DMS 273 (cell line): ENCODE results near the gene NOSIP.
"Not testable (repeated sequence)": the region's sequence is repeated elsewhere in the genome, so short reads cannot be mapped to it uniquely, and the experiment has no call there.

ENCODE experiments used
- DNase-seq: peaks from one replicate; lab custom pipeline; 2025; ENCODE audit not compliant: unreplicated experiment; lab: John Stamatoyannopoulos, UW

The NOSIP gene, protein sequence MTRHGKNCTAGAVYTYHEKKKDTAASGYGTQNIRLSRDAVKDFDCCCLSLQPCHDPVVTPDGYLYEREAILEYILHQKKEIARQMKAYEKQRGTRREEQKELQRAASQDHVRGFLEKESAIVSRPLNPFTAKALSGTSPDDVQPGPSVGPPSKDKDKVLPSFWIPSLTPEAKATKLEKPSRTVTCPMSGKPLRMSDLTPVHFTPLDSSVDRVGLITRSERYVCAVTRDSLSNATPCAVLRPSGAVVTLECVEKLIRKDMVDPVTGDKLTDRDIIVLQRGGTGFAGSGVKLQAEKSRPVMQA

DNA sequence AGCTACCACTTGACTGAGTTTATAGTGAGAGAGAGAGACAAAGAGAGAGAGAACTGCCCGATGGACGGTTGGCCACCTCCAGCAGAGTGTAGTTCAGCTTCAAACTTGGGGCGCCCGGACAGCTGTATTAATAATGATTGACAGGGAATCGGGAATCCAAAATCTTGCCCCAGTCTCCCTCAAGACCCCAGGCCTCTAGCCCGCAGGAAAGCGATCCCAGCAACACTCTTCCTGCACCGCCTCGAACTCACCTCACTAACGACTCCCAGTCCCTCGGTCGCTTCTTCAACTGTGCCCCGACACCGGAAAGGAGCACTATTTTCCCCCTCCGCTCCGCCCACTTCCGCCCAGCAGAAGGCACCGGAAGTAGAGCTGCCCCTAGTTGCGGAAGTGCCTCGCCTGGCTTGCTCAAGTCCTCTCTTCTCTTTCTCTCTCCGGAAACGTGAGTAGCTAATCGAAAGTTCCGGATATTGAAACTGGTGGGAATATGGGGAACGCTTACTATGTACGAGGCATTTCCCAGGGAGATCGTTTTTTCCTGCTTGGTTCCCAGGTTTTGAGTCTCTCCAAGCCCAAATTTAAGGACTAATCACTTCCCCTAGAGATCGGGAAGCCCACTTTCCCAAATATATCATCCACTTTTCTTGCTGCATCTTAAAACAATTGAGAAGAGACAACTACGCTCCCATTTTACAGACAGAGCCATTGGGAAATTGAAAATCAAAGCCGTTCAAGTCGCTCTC lies at the start of gene NOSIP:
Gene NOSIP, minus strand, starts transcription at position 293 of the 743 bp plus-strand sequence. CDS start 19,865 bp downstream, outside the sequence.
- peak; percentile 99 for DNase-seq

DNA sequence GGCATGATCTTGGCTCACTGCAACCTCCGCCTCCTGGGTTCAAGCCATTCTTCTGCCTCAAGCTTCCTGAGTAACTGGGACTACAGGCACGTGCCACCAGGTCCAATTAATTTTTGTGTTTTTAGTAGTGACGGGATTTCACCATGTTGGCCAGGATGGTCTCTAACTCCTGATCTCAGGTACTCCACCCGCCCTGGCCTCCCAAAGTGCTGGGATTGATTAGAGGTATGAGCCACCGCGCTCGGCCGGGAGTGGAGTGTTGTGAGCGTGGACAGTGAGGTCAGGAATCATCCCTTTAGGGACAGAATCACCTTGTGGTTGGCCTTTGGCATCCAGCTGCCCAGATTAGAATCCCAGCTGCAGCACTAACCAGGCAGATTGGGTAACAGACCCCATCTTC lies 49.3 kb upstream of the NOSIP start:
- no peak for DNase-seq

DNA sequence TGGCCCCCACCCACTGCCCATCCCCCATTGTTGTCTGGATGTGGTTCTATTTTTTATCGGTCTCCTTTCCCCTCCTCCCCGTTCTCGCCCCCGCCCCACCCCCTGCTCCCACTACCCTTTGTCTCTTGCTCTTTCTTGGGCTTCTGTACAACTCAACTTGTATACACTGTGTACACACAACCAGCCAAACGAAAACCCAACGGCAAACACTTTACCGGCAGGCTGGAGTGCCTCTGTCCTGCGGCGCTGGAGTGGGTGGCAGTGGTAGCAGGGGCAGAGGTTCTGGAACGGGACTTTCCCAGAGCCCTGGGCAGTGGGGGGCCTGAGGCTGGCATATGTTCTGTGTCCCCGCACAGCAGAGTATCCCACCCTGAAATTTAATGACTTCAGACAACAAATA lies 45.9 kb upstream of the NOSIP start:
- no peak for DNase-seq

DNA sequence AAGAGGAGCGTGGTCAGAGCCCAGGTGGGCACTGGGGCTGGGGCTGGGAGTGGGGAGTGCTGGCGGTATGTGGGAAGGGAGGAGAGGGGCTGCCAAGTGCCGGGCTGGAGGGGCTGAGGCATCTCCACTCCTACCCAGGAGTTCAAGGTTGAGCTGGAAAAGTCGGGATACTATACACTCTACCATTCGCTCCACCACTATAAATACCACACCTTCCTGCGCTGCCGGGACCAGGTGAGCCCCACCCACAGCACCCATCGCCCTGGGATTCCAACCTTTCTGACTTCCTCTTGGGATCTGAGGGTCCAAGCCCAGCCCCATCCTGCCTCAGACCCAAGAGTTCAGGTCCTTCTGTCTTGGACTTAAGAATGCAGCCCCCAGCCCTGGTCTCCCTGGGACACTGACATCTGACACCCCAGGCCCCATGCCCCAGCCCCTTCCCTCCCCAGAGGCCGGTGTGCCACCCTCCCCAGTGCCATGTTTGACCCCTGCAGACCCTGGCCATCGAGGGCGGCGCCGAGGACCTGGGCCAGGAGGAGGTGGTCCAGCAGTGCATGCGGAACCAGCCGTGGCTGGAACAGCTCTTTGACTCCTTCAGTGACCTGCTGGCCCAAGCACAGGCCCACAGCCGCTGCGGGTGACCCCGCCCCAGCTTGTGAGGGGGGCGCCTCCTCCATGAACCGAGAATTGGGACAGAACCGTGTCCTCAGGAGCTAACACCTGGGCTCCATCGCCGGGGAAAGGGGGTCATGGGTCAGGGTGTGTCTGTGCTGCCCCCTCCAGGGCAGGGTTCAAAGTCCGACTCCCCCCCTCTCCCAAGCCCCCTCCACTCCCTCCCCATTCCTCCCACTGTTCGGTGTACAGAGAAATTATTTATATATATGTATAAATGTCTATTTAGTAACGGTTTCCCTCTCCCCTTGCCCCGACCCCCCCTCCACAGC lies 44.9 kb upstream of the NOSIP start:
- no peak for DNase-seq

DNA sequence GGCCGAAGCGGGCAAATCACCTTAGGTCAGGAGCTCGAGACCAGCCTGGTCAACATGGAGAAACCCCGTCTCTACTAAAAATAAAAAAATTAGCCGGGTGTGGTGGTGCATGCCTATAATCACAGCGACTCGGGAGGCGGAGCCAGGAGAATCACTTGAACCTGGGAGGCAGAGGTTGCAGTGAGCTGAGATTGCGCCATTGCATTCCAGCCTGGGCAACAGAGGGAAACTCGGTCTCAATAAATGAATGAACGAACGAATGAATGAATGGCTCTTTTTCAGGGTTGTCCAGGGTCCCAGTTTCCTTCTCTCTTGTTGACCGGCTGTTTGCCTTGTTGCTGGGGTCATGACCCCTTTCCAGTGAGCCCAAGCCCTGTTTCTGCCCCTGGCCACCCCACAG lies 37.5 kb upstream of the NOSIP start:
- not testable (repeated sequence) for DNase-seq

DNA sequence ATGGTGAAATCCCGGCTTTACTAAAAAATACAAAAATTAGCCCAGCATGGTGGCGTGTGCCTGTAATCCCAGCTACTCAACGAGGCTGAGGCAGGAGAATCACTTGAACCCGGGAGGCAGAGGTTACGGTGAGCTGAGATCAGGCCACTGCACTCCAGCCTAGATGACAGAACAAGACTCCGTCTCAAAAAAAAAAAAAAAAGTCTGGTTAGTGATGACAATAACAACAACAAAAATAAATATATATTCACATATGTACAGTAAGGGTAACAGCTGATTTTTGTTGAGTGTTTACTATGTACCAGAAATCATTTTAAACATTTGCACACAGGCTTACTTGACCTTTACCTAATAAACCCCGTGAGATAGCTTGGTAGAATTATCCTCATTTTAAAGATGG lies 36.6 kb upstream of the NOSIP start:
- no peak for DNase-seq

DNA sequence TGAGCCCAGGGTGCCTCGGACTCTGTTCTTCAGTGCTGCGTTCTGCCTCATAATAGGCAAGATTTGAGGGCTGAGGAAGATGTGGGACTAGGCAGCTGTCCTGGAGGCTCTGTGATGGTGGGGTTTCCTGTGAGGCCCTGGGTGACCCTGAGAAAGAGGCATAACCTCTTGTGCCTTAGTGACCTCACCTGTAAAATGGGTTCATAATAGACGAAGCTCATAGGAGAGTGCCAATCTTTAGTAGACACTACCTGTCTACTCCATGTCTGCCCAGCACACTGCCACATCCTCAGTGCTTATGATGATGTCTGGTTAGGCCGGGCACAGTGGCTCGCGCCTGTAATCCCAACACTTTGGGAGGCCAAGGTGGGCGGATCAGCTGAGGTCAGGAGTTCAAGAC lies 36.2 kb upstream of the NOSIP start:
- no peak for DNase-seq

DNA sequence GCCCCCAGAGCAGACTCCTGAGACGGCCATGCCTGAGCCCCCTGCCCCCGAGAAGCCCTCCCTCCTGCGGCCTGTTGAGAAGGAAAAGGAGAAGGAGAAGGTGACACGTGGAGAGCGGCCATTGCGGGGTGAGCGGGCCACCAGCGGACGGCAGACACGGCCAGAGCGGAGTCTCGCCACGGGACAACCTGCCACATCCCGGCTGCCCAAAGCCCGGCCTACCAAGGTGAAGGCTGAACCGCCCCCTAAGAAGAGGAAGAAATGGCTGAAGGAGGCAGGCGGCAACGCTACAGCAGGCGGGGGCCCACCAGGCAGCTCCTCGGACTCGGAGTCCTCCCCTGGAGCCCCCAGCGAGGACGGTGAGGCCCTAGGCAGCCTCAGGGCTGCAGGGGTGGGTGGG lies 35.5 kb upstream of the NOSIP start:
- no peak for DNase-seq

DNA sequence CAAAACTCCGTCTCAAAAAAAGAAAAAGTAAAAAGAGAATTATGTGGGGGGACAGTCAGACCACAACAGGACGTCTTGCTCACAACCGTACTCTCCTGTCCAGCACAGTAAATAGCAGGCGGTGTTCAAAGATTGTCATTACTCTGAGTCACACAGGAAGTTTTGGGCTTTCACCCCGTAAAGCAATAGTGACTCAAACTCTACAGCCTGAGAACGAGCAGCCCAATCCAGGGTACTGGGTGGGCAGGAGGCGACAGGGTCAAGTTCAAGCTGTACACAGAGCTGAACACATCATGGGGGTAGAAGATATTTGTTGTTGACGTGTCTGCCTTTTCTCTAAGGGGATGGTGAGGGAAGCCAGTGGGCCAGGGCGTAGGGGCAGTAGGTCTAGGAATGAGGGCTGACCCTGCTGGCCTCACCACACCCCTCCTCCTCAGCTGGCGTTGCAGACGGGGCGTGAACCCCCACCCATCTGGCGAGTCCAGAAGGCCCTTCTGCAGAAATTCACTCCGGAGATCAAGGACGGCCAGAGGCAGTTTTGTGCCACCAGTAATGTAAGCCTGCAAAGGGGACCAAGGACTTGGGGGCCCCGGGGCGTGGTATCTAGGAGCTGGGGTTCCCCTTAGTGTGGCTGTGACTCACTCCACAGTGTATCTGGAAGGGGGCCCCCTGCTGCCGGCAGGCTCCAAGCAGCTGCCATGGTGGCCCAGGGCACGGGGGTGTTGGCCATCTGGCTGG lies 33.9 kb upstream of the NOSIP start:
- DNase-seq: no peak

DNA sequence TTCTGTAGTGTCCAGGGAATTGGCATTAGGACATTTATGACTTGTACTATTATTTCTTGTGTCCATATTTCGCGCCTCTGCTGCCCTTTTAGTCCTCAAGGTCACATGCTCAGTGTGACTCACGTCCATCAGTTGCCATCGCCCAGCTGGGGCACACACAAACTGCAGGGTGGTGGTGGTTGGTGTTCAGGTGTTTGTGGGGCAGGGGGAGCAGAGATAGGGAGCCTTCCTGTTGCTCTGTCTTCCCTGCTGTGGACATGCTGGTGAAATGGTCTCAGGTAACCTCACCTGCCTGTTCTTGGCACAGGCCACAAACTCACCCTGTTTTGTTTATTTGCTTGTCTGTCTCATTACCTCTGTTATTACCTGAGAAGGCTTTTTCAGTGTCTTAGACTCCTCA lies 33.0 kb upstream of the NOSIP start:
- no peak for DNase-seq

DNA sequence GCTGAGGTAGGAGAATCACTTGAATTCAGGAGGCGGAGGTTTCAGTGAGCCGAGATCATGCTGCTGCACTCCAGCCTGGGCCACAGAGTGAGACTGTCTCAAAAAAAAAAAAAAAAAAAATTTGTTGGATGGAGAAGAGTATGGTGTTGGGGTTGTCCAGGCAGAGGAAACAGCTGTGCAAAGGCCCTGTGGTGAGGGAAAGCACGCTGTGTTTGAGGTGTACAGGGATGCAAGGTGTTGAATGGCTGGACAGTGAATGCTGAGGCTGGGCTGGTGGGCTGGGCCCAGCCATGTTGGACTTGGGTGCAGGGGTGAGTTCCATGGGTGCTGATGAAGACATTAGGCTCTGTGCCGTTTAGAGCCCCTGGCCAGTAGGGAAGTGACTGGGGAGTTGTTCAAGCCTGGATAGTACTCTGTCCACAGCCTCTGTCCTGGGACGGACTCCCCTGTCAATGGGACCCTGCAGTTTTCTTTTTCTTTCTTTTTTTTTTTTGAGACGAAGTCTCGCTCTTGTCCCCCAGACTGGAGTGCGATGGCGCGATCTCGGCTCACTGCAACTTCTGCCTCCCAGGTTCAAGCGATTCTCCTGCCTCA lies 29.2 kb upstream of the NOSIP start:
- no peak for DNase-seq

DNA sequence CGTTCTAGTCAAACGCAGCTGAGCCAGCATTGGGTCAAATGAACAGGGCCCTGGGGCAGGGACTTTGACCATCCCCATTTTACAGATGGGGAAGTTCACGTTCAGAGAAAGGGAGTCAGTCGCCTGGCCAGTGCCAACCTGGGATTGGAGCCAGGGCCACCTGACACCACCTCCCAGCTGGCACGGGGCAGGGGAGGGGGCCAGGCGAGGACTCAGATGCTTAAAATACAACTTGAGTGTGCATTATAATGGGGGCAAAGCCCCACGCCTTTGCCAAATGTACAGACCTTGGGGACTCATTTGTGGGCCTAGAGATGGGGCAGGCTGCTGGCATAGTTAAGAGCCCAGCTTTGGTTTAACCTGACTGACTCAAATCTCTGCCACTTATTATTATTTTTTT lies 25.2 kb upstream of the NOSIP start:
- DNase-seq: peak; percentile 28

DNA sequence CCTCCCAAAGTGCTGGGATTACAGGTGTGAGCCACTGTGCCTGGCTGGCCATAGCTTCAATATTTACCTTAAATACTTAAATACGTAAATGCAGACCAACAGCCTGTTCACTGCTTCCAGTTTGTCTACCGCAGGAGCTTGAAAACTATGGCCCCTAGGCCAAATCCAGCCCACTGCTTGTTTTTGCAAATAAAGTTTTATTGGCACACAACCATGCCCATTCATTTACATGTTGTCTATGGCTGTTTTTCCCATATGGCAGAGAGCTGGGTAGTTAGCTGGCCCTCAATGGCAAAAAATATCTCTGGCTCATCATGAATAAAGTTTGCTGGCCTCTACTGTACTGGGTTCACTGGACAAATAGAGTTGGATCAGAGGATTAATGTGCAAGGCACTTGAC lies 22.4 kb upstream of the NOSIP start:
- no peak for DNase-seq

DNA sequence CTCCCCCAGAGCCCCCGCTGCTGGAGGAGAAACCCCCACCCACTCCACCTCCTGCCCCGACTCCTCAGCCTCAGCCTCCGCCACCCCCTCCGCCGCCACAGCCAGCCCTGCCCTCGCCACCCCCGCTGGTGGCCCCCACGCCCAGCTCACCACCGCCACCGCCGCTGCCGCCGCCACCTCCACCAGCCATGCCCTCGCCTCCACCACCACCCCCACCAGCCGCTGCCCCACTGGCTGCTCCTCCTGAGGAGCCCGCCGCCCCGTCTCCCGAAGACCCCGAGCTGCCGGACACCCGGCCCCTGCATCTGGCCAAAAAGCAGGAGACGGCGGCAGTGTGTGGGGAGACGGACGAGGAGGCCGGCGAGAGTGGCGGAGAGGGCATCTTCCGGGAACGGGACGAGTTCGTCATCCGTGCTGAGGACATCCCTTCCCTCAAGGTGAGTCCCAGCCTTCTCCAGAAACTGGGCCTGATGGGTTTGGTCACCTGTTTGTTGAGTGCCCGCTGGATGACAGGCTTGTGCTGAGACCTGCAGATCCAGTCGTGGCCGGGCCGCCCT lies 21.2 kb upstream of the NOSIP start:
- DNase-seq: no peak

DNA sequence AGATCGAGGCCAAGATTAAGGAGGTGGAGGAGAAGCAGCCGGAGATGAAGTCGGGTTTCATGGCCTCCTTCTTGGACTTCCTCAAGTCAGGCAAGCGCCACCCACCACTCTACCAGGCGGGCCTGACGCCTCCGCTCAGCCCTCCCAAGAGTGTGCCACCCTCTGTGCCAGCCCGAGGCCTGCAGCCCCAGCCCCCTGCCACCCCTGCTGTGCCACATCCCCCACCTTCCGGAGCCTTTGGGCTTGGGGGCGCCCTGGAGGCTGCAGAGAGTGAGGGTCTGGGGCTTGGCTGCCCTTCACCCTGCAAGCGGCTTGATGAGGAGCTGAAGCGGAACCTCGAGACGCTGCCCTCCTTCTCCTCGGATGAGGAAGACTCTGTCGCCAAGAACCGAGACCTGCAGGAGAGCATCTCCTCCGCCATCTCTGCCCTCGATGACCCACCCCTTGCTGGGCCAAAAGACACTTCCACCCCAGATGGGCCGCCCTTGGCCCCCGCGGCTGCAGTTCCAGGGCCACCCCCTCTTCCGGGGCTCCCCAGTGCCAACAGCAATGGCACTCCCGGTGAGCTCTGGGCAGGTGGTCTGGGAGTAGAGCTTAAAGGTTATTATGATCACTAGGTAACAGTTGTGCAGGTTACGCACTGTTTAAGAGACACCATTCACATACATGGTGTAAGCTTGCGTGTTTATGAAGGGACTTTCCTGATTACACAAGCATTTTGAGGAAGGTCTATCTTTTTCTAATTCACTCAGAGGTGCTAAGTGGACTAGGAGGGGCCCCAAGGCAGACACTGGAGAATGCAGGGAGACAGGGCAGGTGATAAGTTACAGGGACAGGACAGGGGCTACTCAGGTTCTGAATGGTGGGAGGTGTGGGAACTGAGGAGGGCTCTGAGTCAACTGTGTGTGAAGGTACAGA lies 19.3 kb upstream of the NOSIP start:
- no peak for DNase-seq

DNA sequence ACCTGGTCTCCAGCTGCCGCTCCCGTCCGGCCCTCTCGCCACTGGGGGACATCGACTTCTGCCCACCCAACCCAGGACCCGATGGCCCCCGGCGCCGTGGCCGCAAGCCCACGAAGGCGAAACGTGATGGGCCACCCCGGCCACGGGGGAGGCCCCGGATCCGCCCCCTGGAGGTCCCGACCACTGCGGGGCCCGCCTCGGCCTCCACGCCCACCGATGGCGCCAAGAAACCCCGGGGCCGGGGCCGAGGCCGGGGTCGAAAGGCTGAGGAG lies 17.3 kb upstream of the NOSIP start:
- no peak for DNase-seq

DNA sequence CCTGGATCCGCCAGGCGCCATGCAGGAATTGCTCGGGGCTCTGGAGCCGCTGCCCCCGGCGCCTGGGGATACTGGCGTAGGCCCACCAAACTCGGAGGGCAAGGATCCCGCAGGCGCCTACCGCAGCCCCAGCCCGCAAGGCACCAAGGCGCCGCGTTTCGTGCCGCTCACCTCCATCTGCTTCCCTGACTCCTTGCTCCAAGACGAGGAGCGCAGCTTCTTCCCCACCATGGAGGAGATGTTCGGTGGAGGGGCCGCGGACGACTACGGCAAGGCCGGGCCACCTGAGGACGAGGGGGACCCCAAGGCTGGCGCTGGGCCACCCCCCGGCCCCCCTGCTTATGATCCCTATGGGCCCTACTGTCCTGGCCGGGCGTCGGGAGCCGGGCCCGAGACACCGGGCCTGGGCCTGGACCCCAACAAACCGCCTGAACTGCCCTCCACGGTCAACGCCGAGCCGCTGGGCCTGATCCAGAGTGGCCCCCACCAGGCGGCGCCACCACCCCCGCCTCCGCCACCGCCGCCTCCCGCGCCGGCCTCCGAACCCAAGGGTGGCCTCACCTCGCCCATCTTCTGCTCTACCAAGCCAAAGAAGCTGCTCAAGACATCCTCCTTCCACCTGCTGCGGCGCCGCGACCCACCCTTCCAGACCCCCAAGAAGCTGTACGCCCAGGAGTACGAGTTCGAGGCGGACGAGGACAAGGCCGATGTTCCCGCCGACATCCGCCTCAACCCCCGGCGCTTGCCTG lies 16.8 kb upstream of the NOSIP start:
- no peak for DNase-seq

DNA sequence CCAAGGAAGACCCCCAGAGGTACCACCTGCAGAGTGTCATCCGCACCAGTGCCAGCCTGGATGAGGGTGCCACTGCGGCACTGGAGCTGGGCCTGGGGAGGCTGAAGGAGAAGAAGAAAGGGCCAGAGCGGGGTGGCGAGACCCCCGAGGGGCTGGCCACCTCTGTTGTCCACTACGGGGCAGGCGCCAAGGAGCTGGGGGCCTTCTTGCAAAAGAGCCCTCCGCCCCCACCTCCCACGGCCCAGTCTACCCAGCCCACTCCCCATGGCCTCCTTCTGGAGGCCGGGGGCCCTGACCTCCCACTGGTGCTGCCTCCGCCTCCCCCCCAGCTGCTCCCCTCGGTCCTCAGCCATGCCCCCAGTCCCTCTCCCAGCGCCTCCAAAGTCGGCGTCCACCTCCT lies 16.1 kb upstream of the NOSIP start:
- no peak for DNase-seq
